Hippocampal formation (tissue), 2 donors: Measurements from ENCODE around the gene AFF4.

Experiments
- DNase-seq, 2 donors: peaks; one replicate each; lab custom pipeline; 2025; lab: John Stamatoyannopoulos, UW

AFF4 gene

GRCh38 chr5:132826424-132827082 is 136.9 kb downstream of the AFF4 start:
- no peak for DNase-seq

GRCh38 chr5:132825834-132826391 is 137.5 kb downstream of the AFF4 start:
- no peak for DNase-seq
